GM19455 (cell line): ENCODE results near the gene SPINK13.
"Not testable (repeated sequence)": the region's sequence is repeated elsewhere in the genome, so short reads cannot be mapped to it uniquely, and the experiment has no call there.

Experiments used
- ATAC-seq: cut with Tn5 transposase; IDR thresholded peaks from one replicate; pipeline ENCODE4 v1.9.1; 2021; ENCODE audit not compliant: unreplicated experiment

The SPINK13 gene, protein sequence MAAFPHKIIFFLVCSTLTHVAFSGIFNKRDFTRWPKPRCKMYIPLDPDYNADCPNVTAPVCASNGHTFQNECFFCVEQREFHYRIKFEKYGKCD

DNA sequence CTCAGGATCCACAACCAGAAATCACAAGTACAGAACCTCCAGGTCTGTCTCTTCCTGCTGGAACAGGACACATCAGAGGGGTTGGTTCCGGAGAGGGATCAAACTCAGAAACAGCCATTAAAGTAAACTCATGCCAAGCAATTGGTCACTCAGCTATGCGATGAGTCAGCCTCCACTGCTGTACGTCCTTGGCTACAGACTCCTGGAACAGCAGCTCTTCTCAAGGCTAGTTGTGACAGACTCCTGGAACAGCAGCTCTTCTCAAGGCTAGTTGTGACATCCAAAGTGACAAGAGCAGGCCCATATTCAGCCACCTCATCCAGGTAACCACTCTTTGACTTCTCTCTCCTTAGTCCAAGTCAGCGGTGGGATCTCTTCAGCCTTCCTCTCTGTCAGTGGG is at the start of gene SPINK13:
Gene SPINK13 (plus strand): TSS at position 229 of the 400 bp plus-strand sequence. CDS start 1,279 bp downstream, outside the sequence.
- no peak for ATAC-seq

DNA sequence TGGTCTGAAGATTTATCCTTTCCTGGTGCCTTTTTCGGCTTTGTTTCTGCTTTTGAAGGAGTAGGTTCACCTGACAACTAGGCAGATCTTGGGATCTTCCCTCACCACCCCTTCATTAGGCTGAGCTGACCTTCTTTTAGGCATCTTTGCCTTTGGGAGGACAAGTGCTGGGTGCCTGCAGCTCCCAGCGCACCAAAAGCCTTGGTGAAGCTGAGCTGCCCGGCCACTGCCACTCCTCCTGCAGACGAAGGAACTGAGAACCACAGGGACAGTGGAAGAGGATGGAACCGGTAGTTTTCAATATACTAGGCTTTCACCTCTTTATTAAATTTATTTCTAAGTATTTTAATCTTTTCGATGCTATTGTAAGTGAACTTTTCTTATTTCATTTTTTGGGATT is 47.1 kb upstream of the SPINK13 start:
- no peak for ATAC-seq

DNA sequence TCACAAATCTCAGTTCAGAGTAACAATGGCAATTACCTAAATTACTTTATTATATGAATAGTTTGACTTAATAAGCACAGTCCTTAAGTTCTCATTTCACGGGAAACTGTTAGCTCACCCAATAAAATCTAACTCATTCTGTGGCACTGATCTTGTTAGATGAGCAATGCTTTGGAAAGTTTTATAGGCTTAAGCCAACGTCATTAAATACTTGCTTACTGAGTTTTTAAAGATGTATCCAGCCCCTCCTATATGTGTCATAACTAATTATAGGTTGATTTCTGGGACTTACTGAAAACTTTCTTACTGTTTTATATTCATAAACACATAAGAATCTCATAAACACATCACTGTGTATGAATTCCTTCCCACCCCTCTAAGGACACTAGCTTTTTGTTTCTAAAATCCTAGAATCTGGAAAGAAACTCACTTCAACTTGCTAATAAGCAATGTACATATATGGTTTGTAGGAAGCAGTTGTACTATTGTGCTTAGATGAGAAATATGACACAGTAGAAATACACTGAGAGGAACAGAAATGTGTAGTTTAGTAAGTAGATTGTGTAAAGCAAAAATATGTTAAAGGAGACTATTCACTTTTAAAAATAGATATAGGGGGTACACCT is 44.4 kb upstream of the SPINK13 start:
- ATAC-seq, result no peak

DNA sequence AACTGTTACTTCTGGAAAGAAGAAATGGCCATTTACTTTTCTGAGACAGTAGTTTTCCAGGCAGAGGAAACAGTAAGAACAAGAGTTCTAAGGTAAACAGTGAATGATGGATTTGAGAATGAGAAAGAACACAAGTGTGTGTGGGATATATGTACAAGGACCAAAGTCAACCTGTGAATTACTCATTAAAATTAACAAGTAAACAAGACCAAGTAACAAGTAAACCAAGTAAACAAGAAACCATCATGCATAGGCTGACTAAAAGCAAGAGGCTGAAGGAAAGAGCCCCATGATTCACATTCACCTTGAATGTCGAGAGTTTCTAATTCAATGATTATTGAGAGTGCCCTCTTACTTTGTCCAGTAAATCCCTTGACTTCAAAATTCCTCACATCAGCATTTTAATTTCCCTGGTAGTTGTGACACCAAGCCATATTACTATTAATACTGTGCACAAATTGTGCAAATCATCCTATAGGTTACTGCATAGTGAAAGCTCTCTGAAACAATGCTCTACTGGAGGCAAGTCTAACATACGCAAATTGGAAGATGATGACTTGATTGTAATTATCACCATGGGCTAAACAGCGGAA is 40.1 kb upstream of the SPINK13 start:
- no peak for ATAC-seq

DNA sequence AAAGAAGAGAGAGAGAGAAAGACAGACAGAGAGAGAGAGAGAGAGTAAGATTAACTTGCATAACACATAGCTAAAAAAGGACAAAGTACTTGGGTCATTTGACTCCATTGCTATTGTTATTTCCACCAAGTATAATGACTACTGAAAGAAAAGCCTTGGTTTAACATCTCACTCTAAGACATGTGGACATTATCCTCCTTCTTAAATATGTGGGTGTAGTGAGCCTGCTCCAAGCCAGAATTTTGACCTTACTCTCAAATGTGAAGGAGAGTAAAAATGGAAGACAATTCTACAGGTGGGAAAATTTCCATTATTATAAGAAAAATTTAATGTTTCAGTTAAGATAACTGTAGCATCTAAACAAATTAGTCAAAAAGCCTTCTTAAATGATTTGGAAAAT is 38.8 kb upstream of the SPINK13 start:
- ATAC-seq, result no peak

DNA sequence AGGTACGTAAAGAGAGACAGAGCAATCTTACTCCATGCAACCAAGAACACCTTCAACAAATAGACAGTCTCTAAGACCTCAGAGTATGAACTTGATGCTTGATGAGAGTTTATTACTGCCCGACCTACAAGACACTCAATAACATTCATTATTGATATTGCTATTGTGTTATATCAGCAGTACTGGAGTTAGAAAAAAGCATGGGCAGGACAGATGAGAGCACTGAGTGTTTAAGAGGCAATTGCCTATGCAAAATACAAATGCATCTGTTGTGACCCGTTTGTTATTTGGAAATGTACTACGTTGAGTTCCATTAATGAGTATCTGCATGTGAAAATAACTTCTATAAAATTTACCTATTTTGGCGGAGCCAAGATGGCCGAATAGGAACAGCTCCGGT is 38.4 kb upstream of the SPINK13 start:
- ATAC-seq, result no peak

DNA sequence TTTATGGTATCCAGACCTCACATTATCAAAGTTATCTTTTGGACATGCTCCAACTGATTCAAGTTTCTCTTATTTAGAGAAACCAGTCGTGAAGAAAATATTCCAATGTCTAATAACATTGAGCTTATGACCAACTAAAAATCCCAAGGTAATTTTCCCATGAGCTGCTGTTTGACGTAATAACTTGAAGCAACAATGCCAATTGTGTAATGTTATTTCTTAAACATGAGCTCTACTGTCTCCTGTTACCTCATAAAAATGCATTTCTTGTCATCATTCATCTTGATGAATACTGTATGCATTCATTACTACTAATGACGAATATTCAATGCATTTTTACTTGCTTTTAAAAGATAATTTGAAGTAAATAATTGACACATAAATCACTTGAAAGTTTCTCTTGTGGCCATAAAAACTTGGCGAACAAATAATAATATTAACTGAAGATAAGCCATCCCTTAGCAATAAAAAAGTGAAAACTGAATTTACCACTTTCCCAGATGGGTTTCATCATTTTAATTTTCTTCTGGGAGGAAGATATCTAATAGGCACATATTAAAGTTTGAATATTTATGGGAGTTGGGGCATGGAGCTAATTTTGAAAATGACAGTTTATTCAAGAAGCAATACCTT is 30.7 kb upstream of the SPINK13 start:
- no peak for ATAC-seq

DNA sequence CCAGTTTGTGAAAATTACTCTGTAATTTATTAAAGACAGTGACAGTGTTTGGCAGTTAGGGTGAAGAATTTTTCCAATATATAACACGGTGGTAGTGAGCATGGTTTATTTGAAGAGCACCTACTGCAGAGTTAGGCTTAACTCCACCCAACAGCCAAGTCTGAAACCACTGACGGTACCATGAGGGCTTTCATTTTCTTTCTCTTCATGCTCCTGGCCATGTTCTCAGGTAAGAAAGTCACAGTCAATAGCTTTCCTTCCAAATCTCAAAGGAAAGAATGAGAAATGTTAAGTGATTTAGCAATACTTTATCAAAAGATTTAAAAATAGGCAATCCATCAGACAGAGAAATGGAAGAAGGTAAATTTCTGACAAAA is 30.2 kb upstream of the SPINK13 start, which contains the start of gene MARCOL:
Gene MARCOL (plus strand): TSS at position 108 of the 377 bp plus-strand sequence. CDS start 73 bp downstream, at position 181.
- ATAC-seq, result no peak

DNA sequence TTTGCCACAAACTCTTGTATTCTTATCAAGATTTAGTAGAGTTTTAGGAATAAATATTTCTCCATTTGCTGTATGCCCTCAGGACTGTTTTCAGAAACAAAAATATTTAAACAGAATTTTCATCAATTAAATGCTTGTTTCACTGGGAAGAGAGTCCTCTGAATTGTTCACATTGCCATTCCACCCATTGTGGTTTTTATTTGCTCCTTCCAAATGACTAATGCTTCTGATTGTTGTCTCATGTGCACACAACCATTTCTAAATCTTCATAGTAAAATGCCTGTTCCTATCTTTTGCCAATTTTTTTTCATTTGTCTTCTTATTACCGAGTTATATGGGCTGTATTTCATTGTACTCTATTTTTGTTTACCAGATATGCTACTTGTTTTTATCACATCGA is 19.7 kb upstream of the SPINK13 start:
- ATAC-seq, result no peak

DNA sequence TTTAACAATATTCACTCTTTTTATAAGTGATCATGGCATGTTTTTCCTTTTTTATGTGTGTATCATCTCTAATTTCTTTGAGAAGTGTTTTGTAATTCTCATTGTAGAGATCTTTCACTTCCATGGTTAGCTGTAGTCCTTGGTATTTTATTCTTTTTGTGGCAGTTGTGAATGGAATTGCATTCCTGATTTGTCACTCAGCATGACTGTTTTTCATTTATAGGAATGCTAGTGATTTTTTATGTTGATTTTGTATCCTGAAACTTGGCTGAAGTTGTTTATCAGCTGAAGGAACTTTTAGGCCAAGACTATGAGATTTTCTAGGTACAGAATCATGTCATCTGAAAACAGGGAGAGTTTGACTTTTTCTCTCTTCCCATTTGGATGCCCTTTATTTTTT is 13.1 kb upstream of the SPINK13 start:
- ATAC-seq, result no peak

DNA sequence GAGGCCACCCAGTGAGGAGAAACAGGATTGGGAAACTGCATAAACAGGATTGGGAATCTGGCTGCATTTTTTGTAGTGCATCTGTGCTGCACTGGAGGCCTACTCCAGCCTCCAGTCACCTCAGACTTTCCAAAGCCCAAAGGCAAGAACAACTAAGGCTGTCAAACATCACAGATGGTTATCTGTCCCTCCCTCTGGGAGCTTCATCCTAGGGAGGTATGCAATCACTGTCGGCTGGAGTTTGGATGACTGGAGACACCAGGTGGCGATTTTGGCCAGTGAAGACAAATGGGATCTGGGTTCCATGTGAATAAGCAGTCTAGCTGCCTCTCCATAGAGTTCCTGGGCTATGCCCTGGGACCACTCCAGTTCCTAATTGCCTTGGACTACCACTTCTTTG is 9.3 kb upstream of the SPINK13 start:
- no peak for ATAC-seq

DNA sequence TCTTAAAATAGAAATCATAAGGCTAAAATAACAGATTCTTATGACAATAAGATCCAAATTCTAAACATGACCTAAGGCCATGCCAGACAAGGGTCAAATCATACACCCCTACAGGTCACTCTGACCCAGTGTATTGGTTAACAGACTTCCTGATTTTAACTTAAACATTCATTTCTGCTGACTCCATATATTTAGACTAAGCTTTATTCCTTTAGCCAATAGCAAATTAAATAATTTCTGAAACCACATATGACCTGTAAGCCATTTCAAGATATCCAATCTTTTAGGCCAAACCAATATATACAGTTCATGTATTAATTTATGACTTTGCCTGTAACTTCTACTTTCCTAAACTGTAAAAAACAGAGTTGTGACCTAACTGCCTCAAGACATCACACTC is 7.4 kb upstream of the SPINK13 start:
- no peak for ATAC-seq

DNA sequence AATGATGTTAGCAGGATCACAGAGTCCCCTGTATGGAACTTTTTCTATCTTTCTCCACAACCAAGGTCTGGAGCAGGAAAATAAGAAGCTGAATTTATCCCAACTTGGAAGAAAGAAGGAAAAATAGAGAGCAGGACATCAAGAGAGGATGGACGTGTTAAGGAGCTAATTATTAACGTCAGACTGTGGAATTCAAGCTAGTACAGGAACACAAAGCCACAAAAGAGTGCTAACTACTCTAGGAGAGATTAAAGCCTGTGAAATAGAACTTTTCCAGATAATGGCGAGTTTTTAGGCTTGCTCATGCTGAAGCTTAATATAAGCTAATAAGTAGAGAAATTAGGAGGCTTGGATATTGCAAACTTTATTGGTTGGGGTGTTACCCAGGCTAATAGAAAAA is 632 bp upstream of the SPINK13 start:
- no peak for ATAC-seq

DNA sequence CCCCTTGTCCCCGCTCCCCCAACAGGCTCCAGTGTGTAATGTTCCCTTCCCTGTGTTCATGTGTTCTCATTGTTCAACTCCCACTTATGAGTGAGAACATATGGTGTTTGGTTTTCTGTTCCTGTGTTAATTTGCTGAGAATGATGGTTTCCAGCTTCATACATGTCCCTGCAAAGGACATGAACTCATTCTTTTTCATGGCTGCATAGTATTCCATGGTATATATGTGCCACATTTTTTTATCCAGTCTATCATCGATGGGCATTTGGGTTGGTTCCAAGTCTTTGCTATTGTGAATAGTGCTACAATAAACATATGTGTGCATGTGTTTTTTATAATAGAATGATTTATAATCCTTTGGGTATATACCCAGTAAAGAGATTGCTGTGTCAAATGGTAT is 6.5 kb downstream of the SPINK13 start:
- not testable (repeated sequence) for ATAC-seq

DNA sequence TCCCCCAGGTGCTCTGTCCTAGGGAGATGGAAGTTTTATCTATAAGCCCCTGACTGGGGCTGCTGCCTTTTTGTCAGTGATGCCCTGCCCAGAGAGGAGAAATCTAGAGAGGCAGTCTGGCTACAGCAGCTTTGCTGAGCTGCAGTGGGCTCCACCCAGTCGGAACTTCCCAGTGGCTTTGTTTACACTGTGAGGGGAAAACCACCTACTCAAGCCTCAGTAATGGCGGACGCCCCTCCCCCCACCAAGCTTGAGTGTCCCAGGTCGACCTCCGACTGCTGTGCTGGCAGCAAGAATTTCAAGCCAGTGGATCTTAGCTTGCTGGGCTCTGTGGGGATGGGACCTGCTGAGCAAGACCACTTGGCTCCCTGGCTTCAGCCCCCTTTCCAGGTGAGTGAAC is 12.3 kb downstream of the SPINK13 start:
- not testable (repeated sequence) for ATAC-seq

DNA sequence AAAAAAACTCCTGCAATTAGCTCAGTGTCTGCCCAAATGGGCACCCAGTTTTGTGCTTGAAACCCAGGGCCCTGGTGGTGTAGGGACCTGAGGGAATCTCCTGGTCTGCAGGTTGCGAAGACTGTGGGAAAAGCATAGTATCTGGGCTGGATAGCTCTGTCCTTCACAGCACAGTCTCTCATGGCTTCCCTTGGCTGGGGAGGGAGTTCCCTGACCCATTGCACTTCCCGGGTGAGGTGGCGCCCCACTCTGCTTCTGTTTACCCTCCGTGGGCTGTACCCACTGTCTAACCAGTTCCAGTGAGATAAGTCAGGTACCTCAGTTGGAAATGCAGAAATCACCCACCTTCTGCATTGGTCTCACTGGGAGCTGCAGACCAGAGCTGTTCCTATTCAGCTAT is 12.7 kb downstream of the SPINK13 start:
- not testable (repeated sequence) for ATAC-seq

DNA sequence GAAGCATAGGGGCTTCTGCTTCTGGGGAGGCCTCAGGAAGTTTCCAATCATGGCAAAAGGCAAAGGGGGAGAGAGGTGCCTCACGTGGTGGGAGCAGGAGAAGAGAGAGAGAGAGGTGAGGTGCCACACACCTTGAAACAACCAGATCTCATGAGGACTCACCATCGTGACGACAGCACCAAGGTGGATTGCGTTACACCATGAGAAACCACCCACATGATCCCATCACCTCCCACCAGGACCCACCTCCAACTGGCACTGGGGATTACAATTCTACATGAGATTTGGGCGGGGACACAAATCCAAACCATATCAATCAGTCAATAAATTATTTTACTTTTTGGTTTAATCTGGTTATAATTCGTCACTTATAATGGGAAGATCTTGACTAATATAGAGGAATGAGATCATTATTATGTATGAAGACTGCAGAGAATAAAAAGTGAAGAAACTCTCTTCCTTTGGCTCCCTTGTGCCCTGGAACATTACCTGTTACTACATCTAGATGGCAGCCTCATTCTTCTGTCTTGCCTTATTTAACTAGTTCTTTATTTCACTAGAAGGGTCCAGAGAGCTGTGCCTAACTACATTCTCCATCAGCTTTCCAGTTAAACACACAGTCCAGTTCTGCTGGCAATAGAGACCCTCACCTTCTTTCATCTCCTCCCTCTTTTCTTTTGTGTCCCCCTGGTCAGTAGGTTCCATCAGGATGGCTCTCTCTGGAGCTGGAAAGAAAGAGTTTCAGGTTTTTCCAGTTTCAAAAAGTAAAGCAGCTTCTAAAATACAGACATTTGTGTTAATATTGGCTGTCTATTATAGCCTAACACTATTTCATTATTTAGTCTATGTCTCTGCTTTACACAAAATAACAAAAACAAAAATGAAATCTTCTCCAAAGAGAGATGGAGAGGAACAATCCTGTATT is 21.9 kb downstream of the SPINK13 start:
- no peak for ATAC-seq

DNA sequence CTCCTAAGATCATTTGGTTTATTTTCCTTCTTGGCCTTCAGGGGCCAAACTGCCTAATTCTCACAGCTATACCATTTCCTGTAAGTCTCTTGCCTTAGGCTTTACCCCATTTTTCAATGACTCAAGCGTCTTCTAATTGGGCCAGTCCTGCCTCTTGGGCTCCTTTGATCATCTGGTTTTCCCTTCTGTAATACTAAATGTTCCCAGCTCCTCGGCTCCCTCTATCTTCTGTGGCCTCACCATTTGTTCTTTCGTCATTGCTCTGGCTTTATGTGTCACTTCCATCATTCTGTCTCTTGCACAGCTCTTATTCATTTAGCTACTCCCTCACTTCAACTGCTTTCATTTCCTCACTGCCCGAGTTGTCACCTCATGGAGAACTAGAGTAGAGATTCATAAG is 29.1 kb downstream of the SPINK13 start:
- ATAC-seq, result no peak

DNA sequence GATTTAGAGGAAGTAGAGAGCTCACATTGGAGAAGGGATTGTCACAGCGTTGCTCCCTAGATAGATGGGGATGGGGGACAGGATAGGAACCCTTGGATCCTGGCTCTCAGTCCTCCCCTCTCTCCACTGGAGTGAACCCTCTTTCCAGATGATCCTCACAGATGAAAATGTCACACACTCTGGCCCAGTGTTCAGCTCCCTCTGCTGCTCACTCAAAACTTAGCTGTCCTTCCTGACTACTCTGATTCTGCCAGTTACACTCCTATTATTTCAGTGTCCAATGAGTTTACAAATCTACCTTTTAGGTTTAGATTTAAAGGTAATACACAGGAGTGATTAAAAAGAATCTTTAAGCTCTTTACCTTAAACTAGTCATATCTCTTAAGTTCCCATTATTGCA is 37.9 kb downstream of the SPINK13 start:
- ATAC-seq, result no peak

DNA sequence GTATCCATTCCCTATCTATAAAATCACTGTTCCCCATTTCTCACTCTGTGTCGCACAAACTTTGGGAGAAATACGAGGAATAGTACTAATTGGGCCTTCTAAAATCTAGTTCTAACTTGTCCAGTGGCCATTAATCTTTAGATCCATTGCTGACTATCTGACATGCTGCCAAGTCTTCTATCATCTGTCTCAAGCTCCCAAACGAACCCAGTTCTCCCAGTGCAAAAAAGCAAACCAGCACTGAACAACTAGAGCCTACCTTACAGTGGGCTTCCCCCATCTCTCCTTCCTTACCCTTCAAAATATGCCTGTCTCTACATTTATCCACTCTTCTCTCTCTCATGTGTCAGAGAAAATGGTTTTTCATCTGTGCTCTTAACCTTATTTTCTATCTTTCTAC is 40.4 kb downstream of the SPINK13 start:
- ATAC-seq, result no peak

DNA sequence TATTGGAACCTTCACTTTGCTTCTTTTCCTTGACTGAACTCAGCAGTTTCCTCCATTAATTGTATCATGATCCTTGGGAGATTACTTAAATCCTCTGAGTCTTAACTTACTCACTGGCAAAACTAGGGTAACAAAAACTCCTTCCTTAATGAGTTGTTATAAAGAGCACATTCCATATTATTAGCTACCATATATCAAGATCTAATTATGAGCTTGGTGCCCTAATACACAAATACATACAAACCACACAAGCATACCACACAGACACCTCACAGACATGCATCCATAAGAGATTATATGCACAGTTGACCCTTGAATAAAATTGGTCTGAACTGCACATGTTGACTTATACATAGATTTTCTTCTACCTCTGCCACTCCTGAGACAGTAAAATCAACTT is 41.2 kb downstream of the SPINK13 start:
- no peak for ATAC-seq
